Activated CD4-positive, alpha-beta T cell treated with anti-CD3 and anti-CD28 coated beads for 36 hours (primary cell): ENCODE data around the gene LSAMP. TPM values are rescaled to one million over a fixed set of nuclear protein-coding genes. Genes with fewer than 3 reads are reported as not detected.

Experiments used
- ATAC-seq: fragments of 200-7000 bp; cut with Tn5 transposase; one replicate; pipeline ENCODE4 v1.10.0; 2021; ENCODE audit warnings: mild to moderate bottlenecking, moderate library complexity
- CTCF ChIA-PET: fragments of 350-600 bp; sonication (Branson Sonifier 250); formaldehyde crosslinking; loops from one replicate; lab custom pipeline; 2021; ENCODE audit warnings: antibody characterized with exemption; lab: Charles Lee
- POLR2A ChIA-PET: fragments of 350-600 bp; sonication (Branson Sonifier 250); formaldehyde crosslinking; loops from one replicate; lab custom pipeline; 2021; ENCODE audit warnings: antibody characterized with exemption, inconsistent platforms; lab: Charles Lee
- DNase-seq: peaks from one replicate; pipeline ENCODE4 v3.0.0-alpha.2; 2020
- H3K27ac Mint-ChIP-seq: one replicate; pipeline ENCODE4 v1.8.0; 2021; ENCODE audit warnings: mixed read lengths
- H3K27me3 Mint-ChIP-seq: one replicate; pipeline ENCODE4 v1.8.0; 2021; ENCODE audit warnings: mixed read lengths
- H3K36me3 Mint-ChIP-seq: one replicate; pipeline ENCODE4 v1.8.0; 2021; ENCODE audit warnings: low read depth, mixed read lengths
- H3K4me1 Mint-ChIP-seq: one replicate; pipeline ENCODE4 v1.8.0; 2021; ENCODE audit warnings: mixed read lengths
- H3K4me3 Mint-ChIP-seq: one replicate; pipeline ENCODE4 v1.8.0; 2021; ENCODE audit warnings: mild to moderate bottlenecking, moderate library complexity, mixed read lengths
- H3K9me3 Mint-ChIP-seq: one replicate; pipeline ENCODE4 v1.8.0; 2021; ENCODE audit warnings: low read depth, mixed read lengths
- intact Hi-C, 2 experiments: fragments of 100-400 bp; cut with DNase I in 1 of 2; cut with micrococcal nuclease in 1 of 2; formaldehyde crosslinking; loops; one replicate each; pipeline versions ENCODE4 v1.14.2 to v1.15.1; 2022 to 2024; cut with DNase I, micrococcal nuclease
- total RNA-seq, 2 experiments: library from RNA; stranded (reverse); gene quantifications; one replicate each; pipeline ENCODE4 v1.2.3, GENCODE V29; 2021

The LSAMP gene
- total RNA-seq, 2 experiments from 2014 or later = not detected

- no peaks in the 10 kb centered on the region for H3K27me3 Mint-ChIP-seq
- peaks cover 1% of the 10 kb centered on the region for H3K9me3 Mint-ChIP-seq
- no peak for DNase-seq
- intact Hi-C loops = no loop called here
- POLR2A ChIA-PET = no interaction called here
- no peak overlapping the region for H3K4me3 Mint-ChIP-seq
- no peaks in the 10 kb centered on the region for H3K36me3 Mint-ChIP-seq
- no peak overlapping the region for H3K27ac Mint-ChIP-seq
- ATAC-seq = no peak
- no peaks in the 10 kb centered on the region for H3K4me1 Mint-ChIP-seq
- CTCF ChIA-PET = no interaction called here
Measured at GRCh38 chr3:116314476-116314875, 130.8 kb downstream of the LSAMP start.

GRCh38 chr3:116306720-116307119 is 138.6 kb downstream of the LSAMP start:
- no peak for DNase-seq
- CTCF ChIA-PET = no interaction called here
- Mint-ChIP-seq H3K36me3 (no peaks in the 10 kb centered on the region), H3K9me3 (no peaks in the 10 kb centered on the region), H3K4me1 (no peaks in the 10 kb centered on the region), H3K27me3 (no peaks in the 10 kb centered on the region), H3K27ac (no peak overlapping the region), H3K4me3 (no peak overlapping the region)
- POLR2A ChIA-PET = no interaction called here
- intact Hi-C loops = no loop called here
- no peak for ATAC-seq

- H3K9me3 Mint-ChIP-seq = no peaks in the 10 kb centered on the region
- no peak overlapping the region for H3K27ac Mint-ChIP-seq
- H3K36me3 Mint-ChIP-seq = no peaks in the 10 kb centered on the region
- intact Hi-C loops = no loop called here
- ATAC-seq = no peak
- no peaks in the 10 kb centered on the region for H3K27me3 Mint-ChIP-seq
- ChIA-PET CTCF (no interaction called here), POLR2A (no interaction called here)
- no peak for DNase-seq
- H3K4me1 Mint-ChIP-seq = no peaks in the 10 kb centered on the region
- no peak overlapping the region for H3K4me3 Mint-ChIP-seq
Measured at GRCh38 chr3:116306149-116306548, 139.1 kb downstream of the LSAMP start.

GRCh38 chr3:116302087-116302747 is 143.1 kb downstream of the LSAMP start:
- Mint-ChIP-seq H3K9me3 (no peaks in the 10 kb centered on the region), H3K4me3 (no peak overlapping the region), H3K27me3 (no peaks in the 10 kb centered on the region), H3K27ac (no peak overlapping the region), H3K4me1 (no peaks in the 10 kb centered on the region), H3K36me3 (no peaks in the 10 kb centered on the region)
- no peak for ATAC-seq
- ChIA-PET POLR2A (no interaction called here), CTCF (interaction anchor here (0.6 kb wide), 1 partner anchor 183 kb away, joined by 5 read pairs; no protein-coding TSS in a partner anchor)
- no peak for DNase-seq
- intact Hi-C loops = no loop called here

GRCh38 chr3:116301422-116301821 is 143.9 kb downstream of the LSAMP start:
- Mint-ChIP-seq H3K4me1 (no peaks in the 10 kb centered on the region), H3K27ac (no peak overlapping the region), H3K4me3 (no peak overlapping the region), H3K9me3 (no peaks in the 10 kb centered on the region), H3K36me3 (no peaks in the 10 kb centered on the region), H3K27me3 (no peaks in the 10 kb centered on the region)
- ChIA-PET POLR2A (no interaction called here), CTCF (no interaction called here)
- intact Hi-C loops = no loop called here
- no peak for DNase-seq
- ATAC-seq = no peak

- ChIA-PET POLR2A (no interaction called here), CTCF (no interaction called here)
- no peak overlapping the region for H3K27ac Mint-ChIP-seq
- no peaks in the 10 kb centered on the region for H3K27me3 Mint-ChIP-seq
- H3K4me3 Mint-ChIP-seq = no peak overlapping the region
- H3K36me3 Mint-ChIP-seq = no peaks in the 10 kb centered on the region
- intact Hi-C loops = no loop called here
- no peaks in the 10 kb centered on the region for H3K9me3 Mint-ChIP-seq
- no peaks in the 10 kb centered on the region for H3K4me1 Mint-ChIP-seq
- DNase-seq (no peak), ATAC-seq (no peak)
Measured at GRCh38 chr3:116300226-116300625, 145.1 kb downstream of the LSAMP start.

GRCh38 chr3:116299646-116300081 is 145.6 kb downstream of the LSAMP start:
- Mint-ChIP-seq H3K4me3 (no peak overlapping the region), H3K27me3 (no peaks in the 10 kb centered on the region), H3K27ac (no peak overlapping the region), H3K9me3 (no peaks in the 10 kb centered on the region), H3K36me3 (no peaks in the 10 kb centered on the region), H3K4me1 (no peaks in the 10 kb centered on the region)
- DNase-seq = no peak
- ChIA-PET POLR2A (no interaction called here), CTCF (no interaction called here)
- intact Hi-C loops = no loop called here
- ATAC-seq = no peak

- no peak overlapping the region for H3K4me3 Mint-ChIP-seq
- CTCF ChIA-PET = no interaction called here
- H3K9me3 Mint-ChIP-seq = no peaks in the 10 kb centered on the region
- H3K27ac Mint-ChIP-seq = no peak overlapping the region
- intact Hi-C loops = no loop called here
- ATAC-seq = no peak
- no peaks in the 10 kb centered on the region for H3K27me3 Mint-ChIP-seq
- POLR2A ChIA-PET = no interaction called here
- DNase-seq = no peak
- no peaks in the 10 kb centered on the region for H3K4me1 Mint-ChIP-seq
- no peaks in the 10 kb centered on the region for H3K36me3 Mint-ChIP-seq
Measured at GRCh38 chr3:116298151-116298550, 147.1 kb downstream of the LSAMP start.

- CTCF ChIA-PET = no interaction called here
- Mint-ChIP-seq H3K27me3 (no peaks in the 10 kb centered on the region), H3K27ac (no peak overlapping the region), H3K36me3 (no peaks in the 10 kb centered on the region), H3K4me3 (no peak overlapping the region), H3K4me1 (no peaks in the 10 kb centered on the region), H3K9me3 (no peaks in the 10 kb centered on the region)
- intact Hi-C loops = no loop called here
- POLR2A ChIA-PET = no interaction called here
- ATAC-seq (no peak), DNase-seq (no peak)
Measured at GRCh38 chr3:116291141-116291540, 154.1 kb downstream of the LSAMP start.

GRCh38 chr3:116288485-116288884 is 156.8 kb downstream of the LSAMP start:
- no peaks in the 10 kb centered on the region for H3K36me3 Mint-ChIP-seq
- no peaks in the 10 kb centered on the region for H3K27me3 Mint-ChIP-seq
- H3K9me3 Mint-ChIP-seq = no peaks in the 10 kb centered on the region

GRCh38 chr3:116285781-116286421 is 159.4 kb downstream of the LSAMP start:
- Mint-ChIP-seq H3K4me3 (no peak overlapping the region), H3K27me3 (no peaks in the 10 kb centered on the region), H3K9me3 (peaks cover 2% of the 10 kb centered on the region), H3K36me3 (no peaks in the 10 kb centered on the region), H3K4me1 (no peaks in the 10 kb centered on the region), H3K27ac (no peak overlapping the region)
- ATAC-seq (no peak), DNase-seq (no peak)
- intact Hi-C loops = no loop called here
- ChIA-PET POLR2A (no interaction called here), CTCF (no interaction called here)

More at GRCh38 chr3:116288485-116288884, 156.8 kb downstream of the LSAMP start:
- DNase-seq (no peak), ATAC-seq (no peak)
- intact Hi-C loops = no loop called here
- Mint-ChIP-seq H3K27ac (no peak overlapping the region), H3K4me3 (no peak overlapping the region), H3K4me1 (no peaks in the 10 kb centered on the region)
- ChIA-PET CTCF (no interaction called here), POLR2A (no interaction called here)

GRCh38 chr3:116281313-116282143 is 163.8 kb downstream of the LSAMP start:
- H3K27me3 Mint-ChIP-seq = no peaks in the 10 kb centered on the region
- H3K27ac Mint-ChIP-seq = no peak overlapping the region
- intact Hi-C loops = no loop called here
- H3K4me3 Mint-ChIP-seq = no peak overlapping the region
- ATAC-seq = no peak
- H3K36me3 Mint-ChIP-seq = no peaks in the 10 kb centered on the region
- CTCF ChIA-PET = no interaction called here
- POLR2A ChIA-PET = no interaction called here
- H3K9me3 Mint-ChIP-seq = peaks cover 2% of the 10 kb centered on the region
- no peaks in the 10 kb centered on the region for H3K4me1 Mint-ChIP-seq
- no peak for DNase-seq
